Anterior cingulate cortex (tissue), 58 donors: ENCODE data around the gene QRFP.
A peak's percentile ranks its signal among the peaks of the same experiment; 100 is the strongest.
"Not testable (repeated sequence)": the region's sequence is repeated elsewhere in the genome, so short reads cannot be mapped to it uniquely, and the experiment has no call there.

Experiments used
- DNase-seq, 58 donors: peaks; one replicate each; lab custom pipeline; 2025; lab: John Stamatoyannopoulos, UW

The QRFP gene

DNA sequence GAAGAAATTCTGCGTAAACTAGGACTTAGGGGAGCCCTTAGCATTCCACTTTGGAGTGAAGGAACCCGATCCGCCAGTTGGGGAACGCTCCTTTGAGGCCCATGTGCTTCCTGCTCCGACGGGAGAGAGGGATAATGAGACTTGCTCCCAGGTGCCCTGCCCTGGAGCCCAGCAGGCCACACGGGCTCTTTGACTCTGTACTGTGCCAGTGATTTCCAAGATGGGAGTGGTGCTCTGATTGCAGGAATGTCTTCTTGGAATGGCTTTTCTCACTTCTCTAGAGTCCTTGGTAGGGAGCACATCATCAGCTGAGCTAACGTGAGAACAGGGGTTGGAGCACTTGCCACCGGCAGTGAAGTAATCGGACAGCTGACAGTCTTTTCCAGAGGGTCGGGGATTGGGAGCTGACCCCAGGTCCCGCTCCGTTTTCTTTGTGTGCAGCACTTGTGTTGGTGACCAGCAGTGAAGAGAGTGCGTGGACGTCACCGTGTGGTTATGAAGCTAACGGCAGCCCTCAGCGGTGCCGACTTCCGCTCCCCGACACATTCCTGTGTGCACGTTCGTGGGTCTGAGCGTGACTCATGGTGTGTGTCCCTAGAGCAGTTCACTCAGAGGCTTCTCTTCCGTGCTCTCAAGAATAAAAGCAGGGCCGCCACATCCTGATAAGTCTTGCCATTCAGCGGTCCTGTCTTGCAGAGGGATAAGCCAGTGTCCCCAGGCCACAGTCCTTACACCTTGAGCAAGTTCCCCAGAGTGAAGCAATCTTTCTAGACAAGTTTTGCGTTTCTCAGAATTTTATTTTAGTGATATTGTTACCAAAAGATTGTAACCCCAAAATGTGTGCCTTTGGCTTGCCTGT lies 35.9 kb downstream of the QRFP start:
- DNase-seq: peak in 10 of 58 donors; percentile 21 to 58 (median 35)

DNA sequence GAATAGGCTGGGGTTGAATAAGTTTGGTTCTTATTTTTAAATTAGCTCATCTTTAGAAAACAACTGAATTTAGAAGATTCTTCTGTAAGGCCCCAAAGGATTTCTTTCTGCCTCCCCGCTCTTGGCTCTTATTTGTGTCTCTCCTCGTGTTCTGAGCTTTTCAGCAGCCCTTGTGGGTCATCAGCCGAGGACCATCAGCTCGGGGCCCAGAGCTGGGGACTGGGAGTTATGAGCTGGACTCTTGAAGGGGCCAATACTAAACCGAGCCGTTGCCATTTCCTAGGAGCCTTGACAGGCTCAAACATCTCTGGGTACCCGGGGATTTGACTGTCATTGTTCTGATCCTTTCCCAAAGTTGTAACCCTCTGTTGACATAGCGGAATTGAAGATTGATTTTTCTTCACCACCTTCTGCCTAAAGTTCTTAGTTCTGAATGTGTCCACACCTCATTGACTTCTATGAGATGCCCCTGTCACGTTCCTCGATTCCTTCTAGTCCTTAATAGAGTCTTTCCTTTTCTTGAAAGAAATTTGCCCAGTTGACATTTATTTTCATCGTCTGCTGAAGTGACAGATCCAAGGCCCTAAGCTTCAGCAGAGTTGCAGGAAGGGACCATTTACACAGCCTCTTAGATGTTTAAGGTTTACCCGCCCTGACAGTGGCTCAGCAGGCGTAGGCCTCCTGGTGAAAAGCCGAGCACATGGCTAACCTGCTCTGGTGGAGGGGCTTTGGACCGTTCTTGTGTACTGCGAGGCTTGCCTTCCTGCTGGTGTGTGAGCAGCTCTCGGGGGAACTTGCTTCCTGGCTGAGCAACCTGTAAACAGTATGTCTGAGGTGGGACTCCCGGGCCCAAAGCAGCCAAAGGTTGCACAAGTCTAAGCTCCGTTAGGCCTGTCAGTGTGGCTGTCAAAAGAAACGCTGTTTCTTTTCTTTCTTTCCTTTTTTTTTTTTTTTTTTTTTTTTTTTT lies 37.6 kb downstream of the QRFP start:
- no peak for DNase-seq

- peak in 2 of 58 donors; percentile 28 to 40 for DNase-seq
Measured at GRCh38 chr9:130857864-130858738, 38.5 kb downstream of the QRFP start.

DNA sequence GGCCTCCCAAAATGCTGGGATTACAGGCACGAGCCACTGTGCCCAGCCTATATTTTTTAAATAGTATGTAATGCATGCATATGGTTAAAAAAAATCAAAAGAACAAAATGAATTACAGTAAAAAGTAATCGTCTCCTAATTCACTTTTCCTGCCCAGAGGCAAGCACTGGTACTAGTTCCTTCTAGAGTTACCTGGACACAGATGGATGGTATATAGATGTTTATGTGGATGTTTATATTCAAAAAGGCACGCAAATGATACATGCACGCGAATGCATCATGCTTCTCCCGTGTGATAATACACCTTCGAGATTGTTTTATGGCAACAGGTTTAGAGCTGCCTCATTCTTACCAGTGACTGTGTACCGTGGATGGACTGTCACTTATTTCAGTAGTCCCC lies 40.1 kb downstream of the QRFP start:
- no peak for DNase-seq

DNA sequence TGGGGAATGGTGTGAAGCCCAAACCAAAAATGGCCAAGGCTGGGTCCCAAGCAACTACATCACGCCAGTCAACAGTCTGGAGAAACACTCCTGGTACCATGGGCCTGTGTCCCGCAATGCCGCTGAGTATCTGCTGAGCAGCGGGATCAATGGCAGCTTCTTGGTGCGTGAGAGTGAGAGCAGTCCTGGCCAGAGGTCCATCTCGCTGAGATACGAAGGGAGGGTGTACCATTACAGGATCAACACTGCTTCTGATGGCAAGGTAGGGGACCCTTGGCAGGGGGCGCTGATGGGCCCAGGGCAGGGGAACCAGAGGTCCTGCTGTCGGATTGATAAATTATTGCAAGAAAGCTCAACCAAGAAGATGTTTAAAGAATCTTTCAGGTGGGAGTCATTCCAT lies 41.8 kb downstream of the QRFP start:
- DNase-seq: no peak

DNA sequence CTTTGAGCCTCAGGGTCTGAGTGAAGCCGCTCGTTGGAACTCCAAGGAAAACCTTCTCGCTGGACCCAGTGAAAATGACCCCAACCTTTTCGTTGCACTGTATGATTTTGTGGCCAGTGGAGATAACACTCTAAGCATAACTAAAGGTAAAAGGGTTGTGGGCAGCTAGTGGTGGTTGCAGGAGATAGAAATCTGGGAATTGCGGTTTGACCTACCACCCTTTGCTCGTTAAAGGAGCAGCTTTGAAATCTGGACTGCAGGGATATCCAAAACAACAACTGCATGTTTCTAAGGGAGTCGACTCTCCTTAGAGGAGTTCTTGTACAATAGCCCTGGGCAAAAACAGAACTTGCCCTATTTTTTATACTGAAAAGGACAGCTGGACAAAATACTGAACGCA lies 42.5 kb downstream of the QRFP start:
- DNase-seq: no peak

DNA sequence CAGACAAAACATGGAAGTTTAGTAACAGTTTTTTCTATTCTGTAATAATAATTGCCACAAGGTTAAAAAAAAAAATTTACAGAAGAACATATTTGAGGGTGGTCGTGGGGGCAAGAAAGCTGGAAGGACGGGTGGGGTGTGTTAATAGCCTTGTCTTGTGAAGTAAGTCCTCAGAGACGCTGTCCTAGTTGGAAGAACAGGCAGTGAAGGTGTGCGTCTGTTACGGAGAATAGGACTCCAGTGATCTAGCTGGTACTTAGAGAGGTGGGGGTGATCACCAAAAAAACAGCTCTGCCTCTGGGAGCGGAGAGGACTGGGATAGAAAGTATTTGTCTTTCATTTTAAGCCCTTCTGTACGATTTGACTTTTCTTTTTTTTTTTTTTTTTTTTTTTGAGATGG lies 43.8 kb downstream of the QRFP start:
- DNase-seq: no peak

- DNase-seq: no peak
Measured at GRCh38 chr9:130849356-130849755, 47.3 kb downstream of the QRFP start.

DNA sequence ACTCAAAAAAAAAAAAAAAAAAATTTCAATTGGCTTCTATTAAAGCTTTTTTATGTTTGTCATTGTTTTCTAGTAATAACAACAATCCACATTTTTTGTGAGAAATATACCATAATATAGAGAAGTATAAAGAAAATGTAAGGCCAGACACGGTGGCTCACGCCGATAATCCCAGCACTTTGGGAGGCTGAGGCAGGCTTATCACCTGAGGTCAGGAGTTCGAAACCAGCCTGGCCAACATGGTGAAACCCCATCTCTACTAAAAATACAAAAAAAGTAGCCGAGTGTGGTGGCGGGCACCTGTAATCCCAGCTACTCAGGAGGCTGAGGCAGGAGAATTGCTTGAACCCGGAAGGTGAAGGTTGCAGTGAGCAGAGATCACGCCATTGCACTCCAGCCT lies 48.1 kb downstream of the QRFP start:
- not testable (repeated sequence) for DNase-seq

- DNase-seq: peak in 3 of 58 donors; percentile 22 to 56 (median 49)
Measured at GRCh38 chr9:130847306-130848217, 49.0 kb downstream of the QRFP start.

DNA sequence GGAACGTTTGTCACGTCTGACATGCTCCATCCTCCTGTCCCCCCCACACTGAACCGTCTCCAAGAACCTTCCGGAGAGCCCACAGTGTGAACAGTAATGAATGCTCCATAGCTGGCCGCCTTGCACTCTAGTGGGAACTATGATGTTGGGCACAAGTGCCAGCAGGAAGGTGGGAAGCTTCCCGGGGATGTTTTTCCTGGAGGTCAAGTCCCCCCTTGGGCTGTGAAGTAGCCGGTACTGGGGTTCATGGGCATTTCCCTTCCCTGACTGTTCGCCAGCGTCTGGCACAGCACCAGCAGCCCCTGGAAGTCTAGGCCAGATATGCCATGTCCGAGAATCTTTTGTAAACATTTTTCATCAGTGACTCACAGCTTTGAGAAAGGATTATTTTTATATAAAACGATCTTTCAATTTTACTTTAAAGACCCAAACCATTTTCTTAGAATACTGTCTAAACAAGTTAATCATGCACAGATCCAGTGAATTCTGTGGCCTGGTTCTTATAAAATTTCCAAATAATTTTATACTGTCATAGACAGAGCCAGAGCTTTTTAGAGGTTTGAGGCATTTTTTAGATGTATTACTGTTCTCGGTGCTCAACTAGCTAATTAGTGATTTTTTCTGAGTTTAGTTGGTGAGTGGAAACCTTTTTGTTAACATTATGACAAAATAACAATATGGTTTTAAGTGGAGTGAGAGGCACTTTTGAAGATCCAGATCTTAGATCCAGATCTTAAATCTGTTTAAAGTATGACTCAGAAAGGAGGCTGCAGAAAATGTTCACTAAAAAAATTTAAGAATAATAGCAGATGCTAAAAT lies 49.9 kb downstream of the QRFP start:
- DNase-seq: peak in 22 of 58 donors; percentile 30 to 73 (median 43)

- DNase-seq: peak in 4 of 58 donors; percentile 19 to 51 (median 36)
Measured at GRCh38 chr9:130845901-130846481, 50.6 kb downstream of the QRFP start.

DNA sequence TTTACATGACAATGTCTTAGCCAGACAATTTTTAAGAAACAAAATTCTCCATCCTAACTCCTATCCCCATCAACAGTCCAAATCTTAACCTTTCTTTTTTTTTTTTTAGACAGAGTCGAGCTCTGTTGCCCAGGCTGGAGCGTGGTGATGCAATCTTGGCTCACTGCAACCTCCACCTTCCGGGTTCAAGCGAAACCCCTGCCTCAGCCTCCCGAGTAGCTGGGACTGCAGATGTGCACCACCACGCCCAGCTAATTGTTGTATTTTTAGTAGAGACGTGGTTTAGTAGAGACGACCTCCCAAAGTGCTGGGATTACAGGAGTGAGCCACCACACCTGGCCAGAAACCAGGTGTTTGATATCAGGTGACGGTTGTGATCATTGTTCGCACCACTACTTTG lies 51.4 kb downstream of the QRFP start:
- DNase-seq: no peak

- DNase-seq: no peak
Measured at GRCh38 chr9:130844044-130844451, 52.6 kb downstream of the QRFP start.

DNA sequence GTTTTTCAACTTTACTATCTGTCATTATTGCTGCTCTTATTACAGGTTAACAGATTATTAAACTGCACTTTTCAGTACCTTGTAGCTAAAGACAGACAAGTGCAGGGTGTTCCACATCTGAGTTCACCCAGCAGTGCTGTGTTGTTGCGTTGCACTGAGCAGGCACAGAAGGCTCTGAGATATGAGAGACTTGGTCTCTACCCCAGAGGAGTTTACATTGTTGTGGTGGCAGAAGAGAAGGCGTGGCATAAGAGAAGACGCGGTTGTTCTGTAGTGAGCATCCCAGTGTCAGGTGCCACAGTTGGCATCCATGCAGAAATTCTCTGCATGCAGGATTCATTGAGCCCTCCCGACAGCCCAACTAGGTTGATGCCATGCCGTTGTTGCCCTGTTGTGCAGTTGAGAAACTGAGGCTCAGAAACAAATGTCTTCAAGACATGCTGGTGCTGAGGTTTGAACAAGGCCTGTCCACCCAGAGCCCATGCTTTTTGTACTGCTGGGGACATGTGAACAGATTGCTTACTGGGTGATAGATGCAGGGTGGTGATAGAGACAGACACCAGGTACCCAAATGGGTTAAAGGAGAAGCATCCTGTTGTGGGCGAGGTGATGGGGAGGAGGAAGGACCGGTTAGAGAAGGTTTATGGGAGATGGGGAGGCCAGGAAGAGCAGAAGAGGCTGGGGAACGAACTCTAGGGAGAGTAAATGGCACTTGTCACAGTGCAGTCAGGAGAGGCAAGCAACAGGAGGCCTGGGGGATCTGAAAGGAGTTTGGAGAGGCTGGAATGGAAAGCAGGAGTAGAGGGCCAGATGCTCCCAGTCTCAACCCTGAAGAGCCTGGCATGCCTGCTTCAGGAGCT lies 53.3 kb downstream of the QRFP start:
- DNase-seq: no peak
